Prostate gland (tissue), 2 donors: ENCODE measurements around the gene CPSF6. TPM values are rescaled to one million over a fixed set of nuclear protein-coding genes. Genes with fewer than 3 reads are reported as not detected.
"Not testable (repeated sequence)": the region's sequence is repeated elsewhere in the genome, so short reads cannot be mapped to it uniquely, and the experiment has no call there.

ENCODE experiments used
- DNase-seq: peaks from one replicate; pipeline ENCODE4 v3.0.0-alpha.2; 2019; ENCODE audit warnings: low spot score
- H3K27ac ChIP-seq, 2 donors: fragments of 200-600 bp; sonication (generic); 2 replicates each; pipeline ENCODE4 v1.5.1; 2017 to 2019
- H3K27me3 ChIP-seq: fragments of 200-600 bp; sonication (generic); replicated peaks from 2 replicates; pipeline ENCODE4 v1.5.1; 2019; ENCODE audit not compliant: insufficient read depth
- H3K36me3 ChIP-seq, 2 donors: fragments of 200-600 bp; sonication (generic); 1 replicate in 1 of 2; 2 replicates in 1 of 2; pipeline versions ENCODE4 v1.5.1 to v1.8.1; 2017 to 2019
- H3K4me1 ChIP-seq: fragments of 200-600 bp; sonication (generic); replicated peaks from 2 replicates; pipeline ENCODE4 v1.5.1; 2019
- H3K4me3 ChIP-seq, 2 donors: fragments of 200-600 bp; sonication (generic); 2 replicates each; pipeline ENCODE4 v1.5.1; 2017 to 2019
- H3K9me3 ChIP-seq: fragments of 200-600 bp; sonication (generic); 2 replicates; pipeline ENCODE4 v1.5.1; 2017
- CTCF ChIP-seq, 4 experiments: fragments of 200-600 bp in 2 of 4; fragments of 450-650 bp in 2 of 4; sonication (generic) in 2 of 4; IDR thresholded peaks; 1 replicate in 3 of 4; 2 replicates in 1 of 4; pipeline ENCODE4 v1.5.1; 2016 to 2019; ENCODE audit warnings: antibody characterized with exemption in 4 of 4, mild to moderate bottlenecking in 2 of 4, moderate library complexity in 2 of 4
- POLR2A ChIP-seq: fragments of 450-650 bp; IDR thresholded peaks from one replicate; pipeline ENCODE4 v1.6.1; 2016; ENCODE audit warnings: antibody characterized with exemption, mild to moderate bottlenecking
- POLR2AphosphoS5 ChIP-seq: sonication (generic); formaldehyde crosslinking; IDR thresholded peaks from one replicate; pipeline ENCODE4 v1.6.1; 2017; ENCODE audit warnings: antibody characterized with exemption
- WGBS: methylation state at CpG from one replicate; pipeline ENCODE4 v1.1.5; 2018; 5-methylcytosine and 5-hydroxymethylcytosine counted together
- intact Hi-C: fragments of 100-400 bp; cut with DNase I; formaldehyde crosslinking; loops from one replicate; pipeline ENCODE4 v1.14.2; 2022
- total RNA-seq, 2 donors: library from RNA; depleted of rRNA; stranded (reverse); fragments of >200 nt; gene quantifications; one replicate each; pipeline ENCODE4 v1.1.0, GENCODE V29; 2016

CPSF6 gene
- total RNA-seq, 2 donors from 2014 or later = 22.5 to 484 TPM

DNA sequence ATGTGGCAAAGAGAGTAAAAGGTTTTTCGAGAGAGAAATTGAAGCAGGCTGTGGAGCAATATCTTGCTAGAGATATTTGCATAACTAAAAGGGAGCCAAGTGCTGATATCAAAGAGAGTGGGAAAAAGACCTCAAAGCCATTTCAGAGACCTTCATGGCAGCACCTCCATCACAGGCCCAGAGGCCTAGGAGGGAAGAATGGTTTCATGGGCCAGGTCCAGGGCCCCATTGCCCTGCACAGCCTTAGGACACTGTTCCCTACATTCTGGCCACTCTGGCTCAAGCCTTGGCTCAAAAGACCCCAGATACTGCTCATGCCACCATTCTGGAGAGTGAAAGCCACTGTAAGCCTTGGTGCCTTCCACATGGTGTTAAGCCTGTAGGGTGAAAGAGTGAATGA, 58.8 kb downstream of the CPSF6 start:
- no peak for DNase-seq
- Histone ChIP-seq H3K27ac (no peak overlapping the region), H3K4me3 (no peak overlapping the region), H3K36me3 (no peaks in the 10 kb centered on the region), H3K9me3 (no peaks in the 10 kb centered on the region), H3K4me1 (no peaks in the 10 kb centered on the region), H3K27me3 (no peaks in the 10 kb centered on the region)
- TF ChIP-seq POLR2A (no peak), POLR2AphosphoS5 (no peak), CTCF (IDR thresholded peaks at IDR 0.05) (no peak)
- intact Hi-C loops = no loop called here
- WGBS = 100% methylated on average over 1 of the region's 1 CpG

GRCh38 chr12:69298947-69299346, 59.6 kb downstream of the CPSF6 start:
- intact Hi-C loops = no loop called here
- Histone ChIP-seq H3K27me3 (no peaks in the 10 kb centered on the region), H3K4me1 (no peaks in the 10 kb centered on the region), H3K27ac (no peak overlapping the region), H3K36me3 (no peaks in the 10 kb centered on the region), H3K9me3 (no peaks in the 10 kb centered on the region), H3K4me3 (no peak overlapping the region)
- no peak for TF ChIP-seq CTCF (IDR thresholded peaks at IDR 0.05)
- no peak for TF ChIP-seq POLR2A
- no peak for TF ChIP-seq POLR2AphosphoS5
- no peak for DNase-seq
- WGBS = 54% methylated on average over 2 of the region's 2 CpGs

DNA sequence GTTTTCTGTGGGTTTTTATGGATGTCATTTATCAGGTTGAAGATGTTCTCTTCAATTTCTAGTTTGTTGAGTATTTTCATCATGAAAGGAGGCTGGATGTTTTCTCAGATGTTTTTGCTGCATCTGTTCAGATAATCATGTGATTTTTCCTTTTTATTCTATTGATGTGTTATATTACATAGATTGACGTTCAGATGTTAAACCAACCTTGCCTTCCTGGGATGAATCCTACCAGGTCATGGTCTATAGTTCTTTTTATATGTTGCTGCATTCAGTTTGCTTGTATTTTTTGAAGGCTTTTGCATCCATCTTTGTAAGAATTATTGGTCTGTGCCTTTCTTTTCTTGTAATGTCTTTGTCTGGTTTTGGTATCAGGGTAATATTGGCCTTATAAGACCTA, 64.9 kb downstream of the CPSF6 start:
- H3K9me3 ChIP-seq = no peaks in the 10 kb centered on the region
- H3K27me3 ChIP-seq = no peaks in the 10 kb centered on the region
- intact Hi-C loops = no loop called here
- no peak for DNase-seq
- no peak overlapping the region for H3K4me3 ChIP-seq
- no peak overlapping the region for H3K27ac ChIP-seq
- 91% methylated on average over 1 of the region's 1 CpG for WGBS
- TF ChIP-seq POLR2A (no peak), POLR2AphosphoS5 (no peak), CTCF (IDR thresholded peaks at IDR 0.05) (no peak)
- H3K4me1 ChIP-seq = no peaks in the 10 kb centered on the region
- no peaks in the 10 kb centered on the region for H3K36me3 ChIP-seq

- no peaks in the 10 kb centered on the region for H3K36me3 ChIP-seq
- H3K27ac ChIP-seq = no peak overlapping the region
- no peaks in the 10 kb centered on the region for H3K27me3 ChIP-seq
- H3K9me3 ChIP-seq = no peaks in the 10 kb centered on the region
- no peak for TF ChIP-seq POLR2AphosphoS5
- no peak for TF ChIP-seq POLR2A
- TF ChIP-seq CTCF (IDR thresholded peaks at IDR 0.05) = no peak
- H3K4me3 ChIP-seq = no peak overlapping the region
- intact Hi-C loops = no loop called here
- 77% methylated on average over 3 of the region's 3 CpGs for WGBS
- H3K4me1 ChIP-seq = no peaks in the 10 kb centered on the region
- DNase-seq = no peak
Measured at GRCh38 chr12:69309461-69309860, 70.1 kb downstream of the CPSF6 start.

GRCh38 chr12:69313209-69313608, 73.8 kb downstream of the CPSF6 start:
- no peaks in the 10 kb centered on the region for H3K9me3 ChIP-seq
- intact Hi-C loops = no loop called here
- H3K36me3 ChIP-seq = no peaks in the 10 kb centered on the region
- no peak for DNase-seq
- H3K27ac ChIP-seq = no peak overlapping the region
- H3K27me3 ChIP-seq = no peaks in the 10 kb centered on the region
- H3K4me1 ChIP-seq = no peaks in the 10 kb centered on the region
- no peak for TF ChIP-seq POLR2AphosphoS5
- TF ChIP-seq CTCF (IDR thresholded peaks at IDR 0.05) = no peak
- TF ChIP-seq POLR2A = no peak
- WGBS = over 99% methylated on average over 3 of the region's 3 CpGs
- H3K4me3 ChIP-seq = no peak overlapping the region

GRCh38 chr12:69316784-69317183, 77.4 kb downstream of the CPSF6 start:
- intact Hi-C loops = not testable (repeated sequence)

DNA sequence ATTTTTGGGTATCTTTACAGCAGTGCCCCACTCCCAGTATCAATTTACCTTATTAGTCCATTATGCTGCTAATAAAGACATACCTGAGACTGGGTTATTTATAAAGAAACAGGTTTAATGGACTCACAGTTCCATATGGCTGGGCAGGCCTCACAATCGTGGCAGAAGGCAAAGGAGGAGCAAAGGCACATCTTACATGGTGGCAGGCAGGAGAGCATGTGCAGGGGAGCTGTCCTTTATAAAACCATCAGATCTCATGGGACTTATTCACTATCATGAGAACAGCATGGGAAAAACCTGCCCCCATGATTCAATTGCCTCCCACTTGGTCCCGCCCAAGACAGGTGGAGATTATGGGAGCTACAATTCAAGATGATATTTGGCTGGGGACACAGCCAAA, 77.9 kb downstream of the CPSF6 start:
- H3K36me3 ChIP-seq, H3K27ac ChIP-seq, H3K4me3 ChIP-seq, intact Hi-C loops, H3K9me3 ChIP-seq, H3K27me3 ChIP-seq, DNase-seq, H3K4me1 ChIP-seq: not testable (repeated sequence)
- 77% methylated on average over 2 of the region's 2 CpGs for WGBS

More at GRCh38 chr12:69316784-69317183, 77.4 kb downstream of the CPSF6 start:
- H3K4me1 ChIP-seq, H3K4me3 ChIP-seq, DNase-seq, H3K27ac ChIP-seq, H3K36me3 ChIP-seq, H3K9me3 ChIP-seq, H3K27me3 ChIP-seq: not testable (repeated sequence)
